NCI-H146 (cell line): ENCODE data around the gene PLAU.
"Not testable (repeated sequence)": the region's sequence is repeated elsewhere in the genome, so short reads cannot be mapped to it uniquely, and the experiment has no call there.

Source experiments
- DNase-seq: peaks from one replicate; lab custom pipeline; 2025; lab: John Stamatoyannopoulos, UW

The PLAU gene

DNA sequence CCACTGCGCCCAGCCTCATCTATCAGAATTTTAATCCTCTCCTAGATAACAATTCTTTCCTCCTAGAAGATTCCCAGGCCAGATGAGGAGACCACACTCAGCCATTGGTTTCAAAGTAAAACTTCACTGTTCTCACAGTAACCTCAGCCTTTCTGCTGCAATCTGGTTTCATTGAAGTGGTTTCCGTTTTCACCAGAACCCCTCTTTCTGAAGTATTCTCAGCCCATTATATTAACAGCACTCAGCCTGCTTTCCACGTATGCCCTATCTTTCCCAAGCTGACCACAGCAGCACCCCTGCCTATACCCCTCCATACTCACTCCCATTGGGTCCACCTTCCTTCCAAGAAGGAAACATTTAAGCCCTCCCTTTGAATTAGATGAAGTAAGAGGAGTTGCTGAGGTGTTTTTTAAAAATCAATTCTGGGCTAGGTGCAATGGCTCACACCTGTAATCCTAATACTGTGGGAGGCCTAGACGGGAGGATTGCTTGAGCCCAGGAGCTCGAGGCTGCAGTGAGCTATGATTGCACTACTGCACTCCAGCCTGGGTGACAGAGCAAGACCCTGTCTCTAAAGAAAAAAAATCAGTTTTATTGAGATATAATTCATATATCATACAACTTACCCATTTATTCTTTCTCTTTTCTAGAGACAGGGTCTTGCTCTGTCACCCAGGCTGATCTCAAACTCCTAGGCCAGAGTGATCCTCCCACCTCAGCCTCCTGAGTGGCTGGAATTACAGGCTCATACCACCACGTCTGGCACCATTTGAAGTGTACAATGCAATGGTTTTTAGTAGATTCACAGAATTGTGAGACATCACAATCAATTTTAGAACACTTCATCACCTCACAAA lies 11.3 kb downstream of the PLAU start:
- DNase-seq = no peak

DNA sequence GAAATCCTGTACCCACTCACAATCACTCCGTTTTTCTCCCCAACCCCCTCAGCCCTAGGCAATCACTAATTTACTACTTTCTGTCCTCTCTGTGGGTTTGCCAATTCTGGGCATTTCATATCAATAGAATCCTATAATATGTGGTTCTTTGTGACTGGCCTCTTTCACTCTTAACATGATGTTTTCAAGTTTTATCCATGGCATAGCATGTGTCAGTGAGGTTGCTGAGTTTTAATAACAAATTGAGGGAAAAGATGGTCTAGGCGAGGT lies 11.9 kb downstream of the PLAU start:
- DNase-seq = no peak

DNA sequence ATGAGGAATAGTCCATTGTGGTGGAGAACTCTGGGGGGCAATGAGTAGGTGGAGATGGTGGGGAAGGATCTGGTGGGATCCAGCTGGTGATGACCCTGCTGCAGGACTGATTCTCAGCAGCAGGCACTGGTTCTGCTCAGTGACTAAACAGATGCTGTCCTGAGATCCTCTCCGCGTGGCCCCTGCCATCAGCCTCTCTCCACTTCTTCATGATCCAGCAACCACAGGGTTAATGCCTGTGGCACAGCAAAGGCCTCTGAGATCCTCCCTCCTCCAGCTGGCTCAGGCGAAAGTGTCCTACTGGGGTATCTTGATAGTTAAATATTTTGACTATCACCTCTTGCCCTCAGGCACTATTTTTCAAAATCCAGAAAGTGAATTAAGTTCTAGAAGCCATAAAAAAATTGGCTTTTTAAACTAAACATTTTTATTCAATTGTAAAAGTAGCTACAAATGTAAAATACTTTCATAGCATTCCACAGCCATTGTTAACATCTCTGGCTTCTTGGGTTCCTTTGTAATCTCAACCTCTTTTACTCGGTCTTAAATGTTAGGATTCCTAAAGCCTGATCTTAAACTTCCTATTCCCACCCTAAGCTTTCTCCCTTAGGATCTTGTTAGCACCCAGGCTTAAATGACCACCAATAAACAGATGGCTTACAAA lies 13.1 kb downstream of the PLAU start:
- no peak for DNase-seq

DNA sequence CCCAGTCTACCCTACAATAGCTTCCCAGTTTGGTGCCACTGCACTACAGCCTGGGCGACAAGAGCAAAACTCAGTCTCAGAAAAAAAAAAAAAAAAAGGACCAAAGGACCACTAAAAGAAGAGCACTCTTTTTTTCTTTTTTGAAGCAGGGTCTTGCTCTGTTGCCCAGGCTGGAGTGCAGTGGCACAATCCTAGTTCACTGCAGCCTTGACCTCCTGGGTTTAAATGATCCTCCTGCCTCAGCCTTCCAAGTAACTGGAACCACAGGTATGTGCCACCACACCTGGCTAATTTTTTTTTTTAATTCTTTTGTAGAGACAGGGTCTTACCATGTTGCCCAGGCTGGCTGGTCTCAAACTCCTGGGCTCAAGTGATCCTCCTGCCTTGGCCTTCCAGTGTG lies 14.0 kb downstream of the PLAU start:
- no peak for DNase-seq

DNA sequence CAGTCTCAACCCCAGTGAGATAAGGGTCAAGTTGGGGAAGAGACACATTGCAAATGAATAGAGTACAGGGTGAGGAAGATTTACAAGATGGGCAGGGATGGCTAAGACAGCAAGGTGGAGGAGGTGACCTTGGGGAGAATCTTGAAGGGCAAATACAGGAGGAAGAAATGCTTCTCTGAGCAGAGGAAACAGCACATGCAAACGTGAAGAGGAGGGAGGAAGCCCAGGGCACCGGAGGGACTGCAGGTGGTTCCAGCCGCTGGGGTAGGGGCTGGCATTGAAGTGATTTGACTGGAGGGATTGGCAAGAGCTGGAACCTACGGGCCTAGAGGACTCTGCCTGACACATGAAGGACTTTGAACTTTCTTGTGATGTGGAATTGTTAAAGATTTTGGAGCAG lies 14.6 kb downstream of the PLAU start:
- no peak for DNase-seq

DNA sequence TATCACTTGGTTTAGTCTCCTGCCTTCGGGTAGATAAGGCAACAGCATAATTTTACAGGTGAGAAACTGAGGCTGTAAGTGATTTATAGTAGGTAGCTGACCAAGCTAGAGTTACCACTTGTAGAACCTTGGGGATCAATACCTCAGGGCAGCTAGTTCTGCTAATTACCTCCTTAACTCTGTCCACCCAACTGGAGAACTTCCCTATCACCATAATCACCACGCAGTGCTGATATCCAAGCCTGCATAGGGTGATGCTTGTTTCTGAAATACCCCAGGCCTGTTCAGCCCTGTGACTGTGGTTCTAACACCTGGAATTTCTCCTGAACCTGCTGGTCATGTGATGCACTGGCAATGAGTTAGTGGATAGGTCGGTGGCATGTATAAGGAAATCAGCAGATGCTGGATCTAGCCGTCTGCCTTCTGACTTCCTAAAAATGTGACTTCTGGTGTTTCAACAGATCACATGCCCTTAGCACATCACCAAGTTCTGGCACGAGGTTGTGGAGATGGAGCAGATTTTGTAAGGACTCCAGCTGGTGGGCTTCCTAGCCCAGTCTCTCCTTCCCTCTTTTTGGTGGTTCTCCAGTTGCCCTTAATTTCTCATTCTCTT lies 15.3 kb downstream of the PLAU start:
- DNase-seq = no peak

DNA sequence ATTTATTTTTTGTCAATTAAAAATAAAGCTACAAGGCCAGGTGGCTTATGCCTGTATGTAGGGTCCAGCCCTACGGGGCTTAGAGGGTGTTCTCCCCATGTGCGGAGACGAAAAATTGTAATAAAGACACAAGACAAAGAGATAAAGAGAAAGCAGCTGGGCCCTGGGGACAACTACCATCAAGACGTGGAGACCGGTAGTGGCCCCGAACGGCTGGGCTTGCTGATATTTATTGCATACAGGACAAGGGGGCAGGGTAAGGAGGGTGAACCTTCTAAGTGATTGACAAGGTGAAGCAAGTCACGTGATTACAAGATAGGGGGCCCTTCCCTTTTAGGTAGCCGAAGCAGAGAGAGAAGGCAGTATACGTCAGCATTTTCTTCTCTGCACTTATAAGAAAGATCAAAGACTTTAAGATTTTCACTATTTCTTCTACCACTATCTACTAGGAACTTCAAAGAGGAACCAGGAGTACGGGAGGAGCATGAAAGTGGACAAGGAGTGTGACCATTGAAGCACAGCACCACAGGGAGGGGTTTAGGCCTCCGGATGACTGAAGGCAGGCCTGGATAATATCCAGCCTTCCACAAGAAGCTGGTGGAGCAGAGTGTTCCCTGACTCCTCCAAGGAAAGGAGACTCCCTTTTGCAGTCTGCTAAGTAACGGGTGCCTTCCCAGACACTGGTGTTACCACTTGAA lies 19.8 kb downstream of the PLAU start:
- DNase-seq = not testable (repeated sequence)

DNA sequence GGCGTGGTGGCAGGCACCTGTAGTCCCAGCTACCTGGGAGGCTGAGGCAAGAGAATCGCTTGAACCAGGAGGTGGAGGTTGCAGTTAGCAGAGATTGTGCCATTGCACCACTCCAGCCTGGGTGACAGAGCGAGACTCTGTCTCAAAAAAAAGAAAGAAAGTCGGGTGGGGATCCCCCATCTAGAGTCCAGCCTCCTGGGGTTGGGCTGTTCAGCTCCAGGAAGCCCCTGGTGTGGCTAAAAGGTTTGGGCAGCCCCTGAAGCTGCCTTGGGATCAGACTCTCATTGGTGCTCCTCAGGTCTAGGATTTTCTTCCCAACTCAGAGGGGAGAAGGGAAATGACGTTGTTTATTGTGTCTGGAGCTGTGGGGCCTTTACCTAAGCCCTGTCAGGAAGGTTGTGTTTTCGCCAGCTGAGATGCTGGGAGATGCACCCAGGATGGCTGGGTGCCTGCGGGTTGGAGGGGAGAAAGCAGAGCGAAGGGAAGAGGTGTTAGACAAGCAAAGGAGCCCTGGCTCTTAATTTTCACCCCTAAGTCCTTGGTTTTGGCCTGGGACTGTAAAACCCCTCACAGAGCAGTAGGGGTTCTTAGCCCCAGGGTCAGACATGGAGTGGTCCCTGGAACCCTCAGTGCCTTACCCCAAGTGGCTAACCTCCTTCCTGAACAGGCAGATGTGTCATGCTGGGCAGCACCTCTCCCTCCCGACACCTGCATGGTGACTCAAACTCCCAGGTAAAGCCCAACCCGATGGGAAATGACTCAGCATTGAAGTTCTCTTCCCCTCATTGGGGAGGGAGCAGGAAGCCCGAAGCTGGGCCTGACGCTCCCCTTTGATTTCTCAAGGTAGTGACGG lies 21.1 kb downstream of the PLAU start:
- peak; percentile 21 for DNase-seq

DNA sequence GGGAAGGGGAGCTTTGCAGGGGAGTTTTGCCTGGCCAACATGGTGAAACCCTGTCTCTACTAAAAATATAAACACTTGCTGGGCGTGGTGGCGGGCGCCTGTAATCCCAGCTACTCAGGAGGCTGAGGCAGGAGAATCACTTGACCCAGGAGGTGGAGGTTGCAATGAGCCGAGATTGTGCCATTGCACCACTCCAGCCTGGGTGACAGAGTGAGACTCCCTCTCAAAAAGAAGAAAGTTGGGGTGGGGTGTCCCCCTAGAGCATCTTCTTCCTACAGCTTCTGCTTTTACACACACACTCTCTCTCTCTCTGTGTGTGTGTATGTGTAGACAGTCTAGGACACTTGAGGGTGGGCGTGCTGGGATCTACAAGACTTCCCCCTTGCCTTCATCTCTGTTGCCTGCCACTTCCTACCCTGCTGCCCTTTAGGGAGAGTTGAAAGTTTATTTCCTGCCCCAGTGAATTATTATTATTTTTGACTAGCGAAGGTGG lies 21.7 kb downstream of the PLAU start:
- no peak for DNase-seq

DNA sequence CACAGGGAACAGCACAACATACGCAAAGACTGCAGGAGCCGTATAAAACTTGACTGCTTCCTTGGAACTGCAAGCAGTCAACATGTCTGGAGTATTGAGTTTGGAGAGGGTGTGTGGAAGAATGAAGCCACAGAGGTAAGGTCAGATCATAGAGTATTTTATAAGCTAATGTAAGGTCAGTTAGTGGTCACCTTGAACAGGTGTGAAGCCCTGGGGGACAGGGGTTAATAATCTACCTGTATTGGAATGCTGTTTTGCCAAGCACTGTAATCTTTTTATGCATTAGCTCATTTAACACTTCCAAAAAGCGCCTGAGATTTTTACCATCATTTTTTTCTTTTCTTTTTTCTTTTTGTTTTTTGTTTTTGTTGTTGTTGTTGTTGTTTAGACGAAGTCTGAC lies 23.1 kb downstream of the PLAU start:
- no peak for DNase-seq

DNA sequence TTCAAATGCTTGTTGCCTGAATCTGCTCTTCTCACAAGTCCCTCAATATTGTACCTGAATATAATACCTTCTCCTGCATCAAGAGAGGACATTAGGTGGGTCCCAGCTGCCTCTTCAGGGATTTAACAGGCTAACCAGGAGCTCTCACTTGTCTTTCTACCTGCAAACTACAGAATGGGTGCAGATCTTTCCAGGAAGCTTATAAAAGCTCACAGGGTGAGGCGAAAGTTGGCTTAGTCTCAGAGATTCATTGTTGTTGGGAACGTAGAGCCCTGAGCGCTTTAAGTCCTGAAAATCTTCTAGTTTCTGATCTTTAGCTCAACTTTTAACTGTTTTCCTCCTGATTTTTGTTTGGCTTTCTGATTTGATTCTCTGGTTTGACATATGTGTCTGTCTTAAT lies 25.0 kb downstream of the PLAU start:
- DNase-seq = no peak

DNA sequence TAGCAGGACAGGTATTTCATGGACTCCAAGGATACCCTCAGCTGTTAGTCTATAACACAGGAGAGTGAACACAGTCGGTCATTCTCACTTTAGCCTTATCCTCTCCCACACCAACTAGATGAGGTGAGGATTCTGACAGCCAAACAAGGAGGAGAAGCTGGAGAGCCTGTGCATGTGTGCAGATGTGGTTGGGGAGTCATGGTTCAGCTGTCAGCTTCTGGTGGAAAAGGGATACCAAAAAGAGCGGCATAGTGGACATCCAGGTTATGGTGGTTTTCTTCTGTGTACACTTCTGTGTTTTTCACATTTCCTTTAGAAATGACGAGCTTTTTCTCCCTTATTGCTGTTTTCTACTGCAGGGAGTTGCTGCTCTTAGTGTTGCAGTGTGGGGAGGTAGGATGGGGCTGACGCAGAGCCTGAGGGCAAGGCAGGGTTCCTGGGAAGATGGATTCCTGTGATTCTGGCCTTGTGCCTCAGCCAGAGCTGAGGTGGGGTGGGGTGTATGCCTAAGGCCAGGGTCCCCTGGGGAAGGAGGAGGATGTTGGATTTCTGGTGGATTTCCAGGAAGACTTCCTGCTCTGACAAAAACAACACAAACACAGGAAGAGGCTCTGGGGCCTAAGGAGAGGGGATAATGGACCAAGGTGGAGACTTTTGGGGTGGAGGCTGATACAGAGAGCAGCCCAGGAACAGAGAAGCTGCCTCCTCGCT lies 26.6 kb downstream of the PLAU start:
- no peak for DNase-seq

DNA sequence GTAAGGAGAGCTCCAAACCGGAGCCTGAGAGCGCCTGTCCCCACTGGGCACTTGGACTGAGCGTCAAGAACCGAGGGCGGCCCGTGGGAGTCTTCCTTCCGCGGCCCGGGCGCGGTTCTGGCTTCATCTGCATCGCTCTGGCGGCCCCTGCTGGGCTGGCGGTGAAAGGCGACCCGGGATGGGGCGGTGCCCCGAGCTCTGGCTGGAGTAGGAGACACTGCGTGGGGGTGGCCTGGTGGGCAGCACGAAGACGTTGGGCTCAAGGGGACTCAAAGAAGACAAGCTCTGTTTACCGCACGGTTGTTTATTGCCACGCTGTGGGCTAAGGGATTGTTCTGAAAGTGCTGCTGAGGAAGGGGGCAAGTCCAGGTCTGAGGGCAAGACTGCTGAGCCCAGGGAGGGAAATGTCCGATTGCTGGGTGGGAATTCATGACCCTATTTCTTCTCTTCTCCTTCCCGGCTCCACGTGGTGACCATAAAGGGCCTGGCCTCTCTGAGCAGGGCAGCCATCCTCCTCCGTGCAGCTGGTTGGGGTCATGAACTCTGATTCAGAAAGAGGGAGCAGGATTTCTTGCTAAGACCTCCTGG lies 29.8 kb downstream of the PLAU start:
- peak; percentile 27 for DNase-seq

DNA sequence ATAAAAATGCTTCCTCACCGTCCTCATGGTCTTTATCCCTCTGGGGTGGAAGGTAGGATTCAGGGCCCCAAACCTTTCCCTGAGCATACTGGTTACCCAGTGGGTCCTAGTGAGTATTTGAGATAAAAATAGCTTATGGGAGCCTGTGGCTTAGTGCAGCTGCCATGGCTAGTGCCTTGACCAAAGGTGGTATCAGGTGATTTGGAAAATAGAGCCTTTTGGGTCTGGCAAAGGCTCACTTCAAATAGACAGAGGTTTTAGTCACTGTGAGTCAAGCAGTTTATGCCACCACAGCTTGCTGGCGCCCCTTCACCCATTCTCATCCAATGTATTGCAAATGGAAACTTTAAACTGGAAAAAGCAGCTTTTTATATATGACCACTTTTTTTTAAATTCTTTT lies 30.4 kb downstream of the PLAU start:
- no peak for DNase-seq

DNA sequence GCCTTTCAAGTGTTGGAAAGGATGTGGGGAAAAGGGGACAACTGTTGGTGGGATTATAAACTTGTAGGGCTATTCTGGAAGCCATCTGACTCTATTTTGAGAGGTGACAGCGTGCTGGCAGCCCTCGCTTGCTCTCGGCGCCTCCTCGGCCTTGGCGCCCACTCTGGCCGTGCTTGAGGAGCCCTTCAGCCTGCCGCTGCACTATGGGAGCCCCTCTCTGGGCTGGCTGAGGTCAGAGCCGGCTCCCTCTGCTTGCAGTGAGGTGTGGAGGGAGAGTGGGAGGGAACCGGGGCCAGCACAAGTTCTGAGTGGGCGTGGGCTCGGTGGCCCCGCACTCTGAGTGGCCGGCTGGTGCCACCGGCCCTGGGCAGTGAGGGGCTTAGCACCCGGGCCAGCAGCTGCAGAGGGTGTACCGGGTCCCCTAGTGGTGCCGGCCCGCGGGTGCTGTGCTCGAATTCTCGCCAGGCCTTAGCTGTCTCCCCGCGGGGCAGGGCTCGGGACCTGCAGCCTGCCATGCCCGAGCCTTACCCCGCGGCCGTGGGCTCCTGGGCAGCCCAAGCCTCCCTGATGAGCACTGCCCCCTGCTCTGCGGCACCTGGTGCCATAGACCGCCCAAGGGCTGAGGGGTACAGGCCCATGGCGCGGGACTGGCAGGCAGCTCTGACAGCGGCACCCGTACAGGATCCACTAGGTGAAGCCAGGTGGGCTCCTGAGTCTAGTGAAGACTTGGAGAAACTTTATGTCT lies 33.6 kb downstream of the PLAU start:
- no peak for DNase-seq

DNA sequence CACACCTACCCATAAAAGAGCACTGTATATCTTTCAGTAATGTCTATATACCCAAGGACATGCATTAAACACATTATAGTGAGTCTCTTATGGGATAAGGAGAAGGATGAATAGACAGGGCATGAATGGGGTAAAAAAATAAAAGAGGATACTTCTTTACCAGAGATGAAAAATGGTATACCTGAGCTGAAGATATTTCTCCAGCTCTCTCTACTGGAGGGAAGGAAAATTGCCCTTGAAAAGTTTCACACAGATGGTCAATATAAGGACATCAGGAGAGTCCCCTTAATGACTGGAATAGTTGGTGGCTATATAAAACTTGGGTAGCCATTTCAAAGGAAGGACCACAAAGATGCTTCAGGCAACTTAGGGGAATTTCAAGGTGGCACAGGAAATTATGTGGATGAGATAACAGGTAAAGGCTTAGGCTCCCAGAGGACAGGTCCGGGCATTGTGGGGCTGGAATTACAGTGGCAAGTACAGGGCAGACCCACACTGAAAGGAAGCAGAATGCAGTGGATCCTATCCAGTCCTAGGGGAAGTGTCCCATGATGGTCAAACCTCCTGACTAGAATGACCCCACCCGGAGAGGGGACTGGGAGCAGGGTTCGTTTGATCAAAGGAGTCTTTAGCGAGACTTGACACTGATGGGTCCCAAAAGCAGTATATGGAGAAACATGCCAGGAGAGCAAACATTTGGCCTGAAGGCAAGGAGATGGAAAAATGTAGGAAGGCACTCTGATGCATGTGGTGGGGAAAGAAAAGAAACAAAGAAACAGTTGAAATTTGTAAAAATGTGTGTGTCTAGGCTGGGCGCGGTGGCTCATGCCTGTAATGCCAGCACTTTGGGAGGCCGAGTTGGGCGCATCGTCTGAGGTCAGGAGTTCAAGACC lies 35.6 kb downstream of the PLAU start:
- DNase-seq = no peak

DNA sequence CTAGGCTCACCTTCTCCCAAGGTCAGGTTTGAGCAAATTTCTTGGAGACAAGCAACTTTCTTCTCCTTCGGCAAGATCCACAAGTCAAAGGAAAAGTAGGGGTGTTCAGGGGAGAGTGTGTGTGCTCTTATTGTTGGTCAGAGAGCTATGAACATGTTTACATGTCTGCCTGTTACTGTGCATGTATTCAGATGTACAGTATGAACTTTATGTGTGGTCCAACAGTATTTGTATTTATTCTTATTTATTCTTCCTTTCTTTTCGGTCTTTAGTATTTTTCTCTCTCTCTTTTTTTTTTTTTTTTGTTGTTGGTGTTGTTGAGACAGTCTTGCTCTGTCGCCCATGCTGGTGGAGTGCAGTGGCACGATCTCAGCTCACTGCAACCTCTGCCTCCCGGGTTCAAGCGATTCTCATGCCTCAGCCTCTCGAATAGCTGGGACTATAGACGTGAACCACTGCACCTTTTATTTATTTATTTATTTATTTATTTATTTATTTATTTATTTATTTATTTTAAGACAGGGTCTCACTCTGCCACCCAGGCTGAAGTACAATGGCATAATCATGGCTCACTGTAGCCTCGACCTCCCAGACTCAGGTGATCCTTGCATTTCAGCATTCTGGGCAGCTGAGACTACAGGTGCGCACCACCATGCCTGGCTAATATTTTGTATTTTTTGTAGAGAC lies 38.2 kb downstream of the PLAU start:
- no peak for DNase-seq
